Adrenal gland (tissue), 12 donors: Measurements from ENCODE around the gene TLX1. TPM values are rescaled to one million over a fixed set of nuclear protein-coding genes. Genes with fewer than 3 reads are reported as not detected.

Source experiments
- DNase-seq, 7 donors: peaks; one replicate each; pipeline ENCODE4 v3.0.0-alpha.2; 2019 to 2020
- H3K27ac ChIP-seq, 5 donors: fragments of 200-600 bp; sonication (generic) in 4 of 5; 1 replicate in 3 of 5; 2 replicates in 2 of 5; pipeline versions ENCODE4 v1.5.1 to v1.8.0; 2016 to 2020; ENCODE audit warnings: mild to moderate bottlenecking in 1 of 5
- H3K27me3 ChIP-seq: fragments of 200-600 bp; 2 replicates; pipeline ENCODE4 v1.8.0; 2021
- H3K36me3 ChIP-seq, 2 donors: fragments of 200-600 bp; replicated peaks in 1 of 2; 1 replicate in 1 of 2; 2 replicates in 1 of 2; pipeline versions ENCODE4 v1.5.1 to v1.8.0; 2018 to 2022
- H3K4me1 ChIP-seq, 2 donors: fragments of 200-600 bp; replicated peaks in 1 of 2; 1 replicate in 1 of 2; 2 replicates in 1 of 2; pipeline versions ENCODE4 v1.5.1 to v1.8.0; 2018 to 2021
- H3K4me3 ChIP-seq, 4 donors: fragments of 200-600 bp; sonication (generic) in 3 of 4; one replicate each; pipeline ENCODE4 v1.5.1; 2016 to 2018
- H3K9me3 ChIP-seq, 3 donors: fragments of 200-600 bp; sonication (generic) in 1 of 3; replicated peaks in 1 of 3; 1 replicate in 2 of 3; 2 replicates in 1 of 3; pipeline versions ENCODE4 v1.5.1 to v1.8.0; 2016 to 2021
- CTCF ChIP-seq, 6 experiments: fragments of 450-650 bp in 4 of 6; fragments of 200-600 bp in 2 of 6; sonication (generic) in 1 of 6; IDR thresholded peaks; 1 replicate in 5 of 6; 2 replicates in 1 of 6; pipeline versions ENCODE4 v1.5.1 to v1.8.0; 2016 to 2021; ENCODE audit warnings: antibody characterized with exemption in 6 of 6, mild to moderate bottlenecking in 2 of 6, moderate library complexity in 1 of 6
- POLR2A ChIP-seq, 2 donors: fragments of 450-650 bp; IDR thresholded peaks; one replicate each; pipeline ENCODE4 v1.6.1; 2017; ENCODE audit warnings: antibody characterized with exemption in 2 of 2, mild to moderate bottlenecking in 2 of 2, moderate library complexity in 1 of 2
- WGBS, 4 donors: extraction: QIAGEN DNeasy Blood & Tissue Kit in 2 of 4; methylation state at CpG; one replicate each; pipeline versions ENCODE4 v1.1.5 to v1.1.7; 2013 to 2017; 5-methylcytosine and 5-hydroxymethylcytosine counted together
- intact Hi-C, 2 donors: fragments of 100-400 bp; cut with DNase I; formaldehyde crosslinking; loops; one replicate each; pipeline versions ENCODE4 v1.14.1 to v1.15.0; 2022 to 2023
- polyA plus RNA-seq, 3 donors: library from polyadenylated mRNA; stranded (reverse); fragments of 200-250 nt in 2 of 3; fragments of 350-450 nt in 1 of 3; fragmentation: Illumina TruSeq in 1 of 3; extraction: RNeasy Lipid Tissue Mini Kit (QIAGEN cat#74804) in 1 of 3; gene quantifications; one replicate each; pipeline ENCODE4 v1.2.3, GENCODE V29; 2013 to 2014
- total RNA-seq, 9 donors: library from RNA; depleted of rRNA in 4 of 9; stranded (reverse); fragments of >200 nt in 4 of 9; fragments of 120-200 nt in 1 of 9; fragmentation: NEBNext Ultra II Directional in 1 of 9; extraction: Animal tissue kit (Norgen Biotek cat#: 25700) in 1 of 9; gene quantifications; one replicate each; pipeline versions ENCODE4 v1.1.0 to v1.2.4, GENCODE V29; 2013 to 2023
- donor health status: healthy with polysubstance abuse.
- donor health status: Bipolar disorder and iron deficiency.
- donor health status: DM: yes; HTN: yes; CAD: no.
- donor health status: DM: no; HTN: no; CAD: no.
- donor health status: DM: no; HTN: no; CAD: no.
- donor health status: DM: yes; HTN: yes; CAD: no.

TLX1 gene
- total and polyA plus RNA-seq, 12 donors, result not detected

- Histone ChIP-seq H3K27ac (no peak overlapping the region), H3K9me3 (no peaks in the 10 kb centered on the region), H3K4me1 (no peaks in the 10 kb centered on the region), H3K36me3 (no peaks in the 10 kb centered on the region), H3K27me3 (peaks cover 8% of the 10 kb centered on the region), H3K4me3 (no peak overlapping the region)
- DNase-seq, result no peak
- 80 to 100% (median 89%) methylated on average over 1 to 5 of the region's 5 CpGs for WGBS, 4 donors
- intact Hi-C loops, result no loop called here
- no peak for TF ChIP-seq CTCF (IDR thresholded peaks at IDR 0.05)
These were observed 23.3 kb upstream of the TLX1 start for GRCh38 chr10:101107771-101108170.

- H3K9me3 ChIP-seq, result no peaks in the 10 kb centered on the region
- H3K4me1 ChIP-seq, result no peaks in the 10 kb centered on the region
- H3K4me3 ChIP-seq, result no peak overlapping the region
- no peaks in the 10 kb centered on the region for H3K36me3 ChIP-seq
- intact Hi-C loops, result no loop called here
- TF ChIP-seq POLR2A (IDR thresholded peaks at IDR 0.05) (no peak), CTCF (IDR thresholded peaks at IDR 0.05) (no peak)
- 50 to 61% (median 55%) methylated on average over 4 to 6 of the region's 6 CpGs for WGBS, 4 donors
- no peak for DNase-seq
- H3K27ac ChIP-seq, result no peak overlapping the region
- peaks cover 21% of the 10 kb centered on the region for H3K27me3 ChIP-seq
These were observed 20.1 kb upstream of the TLX1 start for GRCh38 chr10:101110856-101111523.

GRCh38 chr10:101111547-101111946, 19.6 kb upstream of the TLX1 start:
- Histone ChIP-seq H3K4me3 (no peak overlapping the region), H3K9me3 (no peaks in the 10 kb centered on the region), H3K27ac (no peak overlapping the region), H3K36me3 (no peaks in the 10 kb centered on the region), H3K27me3 (peaks cover 27% of the 10 kb centered on the region), H3K4me1 (no peaks in the 10 kb centered on the region)
- 69 to 91% (median 83%) methylated on average over 8 of the region's 8 CpGs for WGBS, 4 donors
- DNase-seq, result no peak
- intact Hi-C loops, result no loop called here
- TF ChIP-seq POLR2A (IDR thresholded peaks at IDR 0.05) (no peak), CTCF (IDR thresholded peaks at IDR 0.05) (no peak)

GRCh38 chr10:101112799-101113594, 18.1 kb upstream of the TLX1 start:
- TF ChIP-seq CTCF (IDR thresholded peaks at IDR 0.05) (no peak), POLR2A (IDR thresholded peaks at IDR 0.05) (no peak)
- WGBS, 4 donors, result 24 to 33% (median 29%) methylated on average over 12 of the region's 12 CpGs
- Histone ChIP-seq H3K4me3 (no peak overlapping the region), H3K27me3 (peaks cover 29% of the 10 kb centered on the region), H3K9me3 (no peaks in the 10 kb centered on the region), H3K36me3 (no peaks in the 10 kb centered on the region), H3K27ac (no peak overlapping the region), H3K4me1 (no peaks in the 10 kb centered on the region)
- intact Hi-C loops, result no loop called here
- DNase-seq, result no peak
